HUES64 (cell line): Measurements from ENCODE around the gene PRRC2A.

Experiments
- H3K27ac ChIP-seq: 2 replicates; pipeline ENCODE4 v1.7.0; 2013; ENCODE audit warnings: low read depth, low read length, inconsistent platforms
- H3K27me3 ChIP-seq: 2 replicates; pipeline ENCODE4 v1.6.1; 2013; ENCODE audit warnings: mild to moderate bottlenecking, low read length; ENCODE audit not compliant: insufficient read depth
- H3K36me3 ChIP-seq: 2 replicates; pipeline ENCODE4 v1.6.1; 2013; ENCODE audit warnings: mild to moderate bottlenecking, low read length; ENCODE audit not compliant: insufficient read depth
- H3K4me1 ChIP-seq: 2 replicates; pipeline ENCODE4 v1.6.1; 2013; ENCODE audit warnings: mild to moderate bottlenecking, low read length, moderate library complexity; ENCODE audit not compliant: insufficient read depth
- H3K4me3 ChIP-seq: 2 replicates; pipeline ENCODE4 v1.5.1; 2013; ENCODE audit warnings: mild to moderate bottlenecking, low read length, moderate library complexity
- H3K9ac ChIP-seq: 2 replicates; pipeline ENCODE4 v1.6.1; 2013; ENCODE audit warnings: mild to moderate bottlenecking, low read depth, low read length
- H3K9me3 ChIP-seq: 2 replicates; pipeline ENCODE4 v1.6.1; 2013; ENCODE audit warnings: low read depth, low read length; ENCODE audit not compliant: insufficient read depth
- WGBS: fragments of 150-250, 120-280 bp; methylation state at CpG from one replicate; pipeline ENCODE4 v1.1.7; 2013; ENCODE audit warnings: missing lambda C conversion rate; 5-methylcytosine and 5-hydroxymethylcytosine counted together

PRRC2A gene

GRCh38 chr6:31663126-31663960 is 42.8 kb downstream of the PRRC2A start:
- no peaks in the 10 kb centered on the region for H3K27me3 ChIP-seq
- peaks cover 41% of the 10 kb centered on the region for H3K36me3 ChIP-seq
- H3K9ac ChIP-seq: no peak overlapping the region; the same call in 1 of the 2 replicates
- H3K4me1 ChIP-seq: peaks cover 19% of the 10 kb centered on the region
- H3K27ac ChIP-seq: peak overlapping the region; percentile 20
- H3K9me3 ChIP-seq: no peaks in the 10 kb centered on the region
- peak overlapping the region; percentile 96 for H3K4me3 ChIP-seq
- 86% methylated on average over 8 of the region's 9 CpGs for WGBS

- H3K27ac ChIP-seq: peak overlapping the region; percentile 99
- peaks cover 19% of the 10 kb centered on the region for H3K4me1 ChIP-seq
- no peaks in the 10 kb centered on the region for H3K9me3 ChIP-seq
- H3K36me3 ChIP-seq: peaks cover 49% of the 10 kb centered on the region
- H3K27me3 ChIP-seq: no peaks in the 10 kb centered on the region
- peak overlapping the region; percentile 96 for H3K9ac ChIP-seq
- peak overlapping the region; percentile 96 for H3K4me3 ChIP-seq
- 43% methylated on average over 17 of the region's 17 CpGs for WGBS
Observed at GRCh38 chr6:31663961-31664789, 43.7 kb downstream of the PRRC2A start.

- peaks cover 16% of the 10 kb centered on the region for H3K4me1 ChIP-seq
- under 1% methylated on average over 38 of the region's 39 CpGs for WGBS
- H3K27me3 ChIP-seq: no peaks in the 10 kb centered on the region
- H3K4me3 ChIP-seq: peak within 1 kb of the TSS; percentile 96
- peak within 1 kb of the TSS; percentile 96 for H3K9ac ChIP-seq
- peak within 1 kb of the TSS; percentile 99 for H3K27ac ChIP-seq
- H3K9me3 ChIP-seq: no peaks in the 10 kb centered on the region
- H3K36me3 ChIP-seq: peaks cover 57% of the 10 kb centered on the region
Observed at GRCh38 chr6:31664790-31665500, 44.4 kb downstream of the PRRC2A start, which contains the start of gene GPANK1. TSS of gene GPANK1 (minus strand) at chr6:31664997. CDS start at chr6:31664478, 519 bp downstream.

- Histone ChIP-seq H3K9ac (peak within 1 kb of the TSS; percentile 96), H3K36me3 (peaks cover 65% of the 10 kb centered on the region), H3K9me3 (no peaks in the 10 kb centered on the region), H3K4me3 (peak within 1 kb of the TSS; percentile 96), H3K27me3 (no peaks in the 10 kb centered on the region), H3K27ac (peak within 1 kb of the TSS; percentile 99), H3K4me1 (peaks cover 16% of the 10 kb centered on the region)
- under 1% methylated on average over 63 of the region's 63 CpGs for WGBS
Observed at GRCh38 chr6:31665501-31666336, 45.2 kb downstream of the PRRC2A start, which contains the start of gene CSNK2B. TSS of gene CSNK2B (plus strand) at chr6:31666080. CDS start at chr6:31666832, 752 bp downstream.

GRCh38 chr6:31666337-31666965 is 45.9 kb downstream of the PRRC2A start:
- H3K27ac ChIP-seq: peak overlapping the region; percentile 82
- H3K27me3 ChIP-seq: no peaks in the 10 kb centered on the region
- H3K9ac ChIP-seq: peak overlapping the region; percentile 87
- H3K9me3 ChIP-seq: no peaks in the 10 kb centered on the region
- peaks cover 12% of the 10 kb centered on the region for H3K4me1 ChIP-seq
- H3K36me3 ChIP-seq: peaks cover 72% of the 10 kb centered on the region
- H3K4me3 ChIP-seq: peak overlapping the region; percentile 96
- WGBS: 12% methylated on average over 15 of the region's 15 CpGs

GRCh38 chr6:31669676-31670075 is 49.2 kb downstream of the PRRC2A start, which contains the start of gene LY6G5B:
TSS of gene LY6G5B (plus strand) at chr6:31669976. CDS start at chr6:31670951, 975 bp downstream.
- H3K9ac ChIP-seq: no peak within 1 kb of the TSS
- WGBS: 89% methylated on average over 8 of the region's 8 CpGs
- peaks cover 64% of the 10 kb centered on the region for H3K36me3 ChIP-seq

GRCh38 chr6:31676322-31676903 is 55.9 kb downstream of the PRRC2A start:
- Histone ChIP-seq H3K27me3 (peaks cover 6% of the 10 kb centered on the region), H3K36me3 (peaks cover 18% of the 10 kb centered on the region), H3K9ac (no peak overlapping the region), H3K27ac (no peak overlapping the region), H3K4me3 (no peak overlapping the region), H3K4me1 (no peaks in the 10 kb centered on the region), H3K9me3 (no peaks in the 10 kb centered on the region)
- 81% methylated on average over 4 of the region's 4 CpGs for whole genome bisulfite sequencing

More at GRCh38 chr6:31669676-31670075, 49.2 kb downstream of the PRRC2A start, which contains the start of gene LY6G5B:
- Histone ChIP-seq H3K27me3 (no peaks in the 10 kb centered on the region), H3K27ac (no peak within 1 kb of the TSS), H3K4me3 (no peak within 1 kb of the TSS), H3K9me3 (no peaks in the 10 kb centered on the region), H3K4me1 (no peaks in the 10 kb centered on the region)

- H3K9me3 ChIP-seq: no peaks in the 10 kb centered on the region
- H3K4me1 ChIP-seq: no peaks in the 10 kb centered on the region
- no peak overlapping the region for H3K9ac ChIP-seq
- H3K36me3 ChIP-seq: peaks cover 14% of the 10 kb centered on the region
- peaks cover 11% of the 10 kb centered on the region for H3K27me3 ChIP-seq
- 78% methylated on average over 5 of the region's 6 CpGs for WGBS
- no peak overlapping the region for H3K4me3 ChIP-seq
- no peak overlapping the region for H3K27ac ChIP-seq
Observed at GRCh38 chr6:31676904-31677303, 56.4 kb downstream of the PRRC2A start.

- Histone ChIP-seq H3K9ac (no peak overlapping the region), H3K27me3 (peaks cover 20% of the 10 kb centered on the region), H3K36me3 (peaks cover 6% of the 10 kb centered on the region), H3K9me3 (no peaks in the 10 kb centered on the region), H3K4me3 (no peak overlapping the region), H3K4me1 (no peaks in the 10 kb centered on the region), H3K27ac (no peak overlapping the region)
- WGBS: 81% methylated on average over 8 of the region's 8 CpGs
Observed at GRCh38 chr6:31677955-31678354, 57.4 kb downstream of the PRRC2A start.
